PC-3 (cell line): ENCODE measurements around the gene ATF6B. TPM values are rescaled to one million over a fixed set of nuclear protein-coding genes. Genes with fewer than 3 reads are reported as not detected.

Experiments used
- ATAC-seq: fragments of 200-7000 bp; cut with Tn5 transposase; 2 replicates; pipeline ENCODE4 v1.9.1; 2020; ENCODE audit warnings: mild to moderate bottlenecking, moderate library complexity
- BruUV-seq: library from RNA; stranded (reverse); fragments of 400-500 nt; replicated peaks from 2 replicates; lab custom pipeline; 2021; lab: Mats Ljungman, UMichigan
- CTCF ChIA-PET: fragments of 300-600 bp; sonication (Branson Sonifier 250); formaldehyde crosslinking; loops from one replicate; lab custom pipeline; 2022; ENCODE audit warnings: antibody characterized with exemption; lab: Charles Lee
- POLR2A ChIA-PET: fragments of 300-600 bp; sonication (Branson Sonifier 250); formaldehyde crosslinking; loops from one replicate; lab custom pipeline; 2022; ENCODE audit warnings: antibody characterized with exemption; ENCODE audit not compliant: unreplicated experiment; lab: Charles Lee
- DNase-seq: peaks from one replicate; pipeline ENCODE4 v3.0.0-alpha.2; 2015
- H2AFZ ChIP-seq: fragments of 300-600 bp; sonication (generic); 2 replicates; pipeline ENCODE4 v1.6.0; 2016; ENCODE audit warnings: antibody characterized with exemption, low read length
- H3F3A ChIP-seq: fragments of 300-600 bp; sonication (generic); one replicate; pipeline ENCODE4 v1.6.0; 2017; ENCODE audit warnings: antibody characterized with exemption, low read length, control low read depth, mild to moderate bottlenecking; ENCODE audit not compliant: unreplicated experiment
- H3K27ac ChIP-seq: fragments of 300-600 bp; sonication (generic); 2 replicates; pipeline ENCODE4 v1.5.1; 2016; ENCODE audit warnings: mild to moderate bottlenecking, low read length
- H3K27me3 ChIP-seq: fragments of 300-600 bp; sonication (generic); 2 replicates; pipeline ENCODE4 v1.6.1; 2016; ENCODE audit warnings: low read length, mixed read lengths
- H3K36me3 ChIP-seq: fragments of 300-600 bp; sonication (generic); 2 replicates; pipeline ENCODE4 v1.6.1; 2016; ENCODE audit warnings: low read depth, mixed run types, low read length, mixed read lengths
- H3K4me1 ChIP-seq: fragments of 300-600 bp; sonication (generic); 2 replicates; pipeline ENCODE4 v1.5.1; 2016; ENCODE audit warnings: low read length; ENCODE audit not compliant: insufficient read depth
- H3K4me2 ChIP-seq: fragments of 300-600 bp; sonication (generic); 2 replicates; pipeline ENCODE4 v1.6.0; 2016; ENCODE audit warnings: low read length
- H3K4me3 ChIP-seq: fragments of 300-600 bp; sonication (generic); 2 replicates; pipeline ENCODE4 v1.5.1; 2016; ENCODE audit warnings: mild to moderate bottlenecking, low read length, mixed read lengths
- H3K79me2 ChIP-seq: fragments of 300-600 bp; sonication (generic); 2 replicates; pipeline ENCODE4 v1.6.1; 2017; ENCODE audit warnings: low read length, mixed read lengths
- H3K9ac ChIP-seq: fragments of 300-600 bp; sonication (generic); 2 replicates; pipeline ENCODE4 v1.6.0; 2016; ENCODE audit warnings: mild to moderate bottlenecking, low read length
- H3K9me2 ChIP-seq: fragments of 300-600 bp; sonication (generic); replicated peaks from 2 replicates; pipeline ENCODE4 v1.6.1; 2016; ENCODE audit warnings: mixed run types, low read length, mixed read lengths
- H3K9me3 ChIP-seq: fragments of 300-600 bp; sonication (generic); 2 replicates; pipeline ENCODE4 v1.6.1; 2016; ENCODE audit warnings: low read length, mixed read lengths
- H4K20me1 ChIP-seq: fragments of 300-600 bp; sonication (generic); 2 replicates; pipeline ENCODE4 v1.6.1; 2016; ENCODE audit warnings: low read length, mixed read lengths
- EZH2 ChIP-seq: fragments of 300-600 bp; sonication (generic); IDR thresholded peaks from one replicate; pipeline ENCODE4 v1.6.1; 2017; ENCODE audit warnings: antibody characterized with exemption, mild to moderate bottlenecking, low read length; ENCODE audit not compliant: unreplicated experiment
- EZH2phosphoT487 ChIP-seq: fragments of 300-600 bp; sonication (generic); IDR thresholded peaks from 2 replicates; pipeline ENCODE4 v1.6.1; 2018; ENCODE audit warnings: mild to moderate bottlenecking, antibody characterized with exemption, low read length, borderline replicate concordance
- intact Hi-C: fragments of 100-400 bp; cut with micrococcal nuclease; formaldehyde crosslinking; loops from 2 replicates; pipeline ENCODE4 v1.9.0; 2023
- total RNA-seq: library from RNA; depleted of rRNA; stranded (reverse); fragments of >200 nt; gene quantifications from 2 replicates; pipeline ENCODE4 v1.2.3, GENCODE V29; 2014
- TF ChIP-seq, protein P1 (sequence below): fragments of 300-600 bp; sonication (generic); conservative IDR thresholded peaks from 2 replicates; pipeline ENCODE4 v1.5.1; 2017; ENCODE audit warnings: antibody characterized with exemption, low read depth, mild to moderate bottlenecking, low read length

Gene ATF6B
- total RNA-seq, 1 experiment from 2014 or later, result 33.4 TPM

- Histone ChIP-seq H3K27ac (peak overlapping the region; percentile 73), H2AFZ (no peak overlapping the region), H3K36me3 (no peaks in the 10 kb centered on the region), H4K20me1 (no peaks in the 10 kb centered on the region), H3K27me3 (no peaks in the 10 kb centered on the region), H3F3A (no peaks in the 10 kb centered on the region), H3K79me2 (no peaks in the 10 kb centered on the region), H3K9me2 (no peaks in the 10 kb centered on the region), H3K9me3 (no peaks in the 10 kb centered on the region), H3K4me1 (peaks cover 64% of the 10 kb centered on the region), H3K4me3 (no peak overlapping the region), H3K9ac (no peak overlapping the region), H3K4me2 (peak overlapping the region; percentile 71)
- ChIA-PET POLR2A (interaction anchor here (0.8 kb wide), 1 partner anchor 889 kb away, joined by 3 read pairs; no protein-coding TSS in a partner anchor), CTCF (interaction anchor here (0.6 kb wide), 1 partner anchor 618 kb away, joined by 4 read pairs; no protein-coding TSS in a partner anchor)
- no peak for DNase-seq
- intact Hi-C loops, result loop anchor here (10.0 kb wide), 1 partner anchor 108 kb away; the partner anchor contains the start of gene DXO
- TF ChIP-seq EZH2phosphoT487, result no peak
- TF ChIP-seq EZH2, result no peak
- TF ChIP-seq, protein P1, sequence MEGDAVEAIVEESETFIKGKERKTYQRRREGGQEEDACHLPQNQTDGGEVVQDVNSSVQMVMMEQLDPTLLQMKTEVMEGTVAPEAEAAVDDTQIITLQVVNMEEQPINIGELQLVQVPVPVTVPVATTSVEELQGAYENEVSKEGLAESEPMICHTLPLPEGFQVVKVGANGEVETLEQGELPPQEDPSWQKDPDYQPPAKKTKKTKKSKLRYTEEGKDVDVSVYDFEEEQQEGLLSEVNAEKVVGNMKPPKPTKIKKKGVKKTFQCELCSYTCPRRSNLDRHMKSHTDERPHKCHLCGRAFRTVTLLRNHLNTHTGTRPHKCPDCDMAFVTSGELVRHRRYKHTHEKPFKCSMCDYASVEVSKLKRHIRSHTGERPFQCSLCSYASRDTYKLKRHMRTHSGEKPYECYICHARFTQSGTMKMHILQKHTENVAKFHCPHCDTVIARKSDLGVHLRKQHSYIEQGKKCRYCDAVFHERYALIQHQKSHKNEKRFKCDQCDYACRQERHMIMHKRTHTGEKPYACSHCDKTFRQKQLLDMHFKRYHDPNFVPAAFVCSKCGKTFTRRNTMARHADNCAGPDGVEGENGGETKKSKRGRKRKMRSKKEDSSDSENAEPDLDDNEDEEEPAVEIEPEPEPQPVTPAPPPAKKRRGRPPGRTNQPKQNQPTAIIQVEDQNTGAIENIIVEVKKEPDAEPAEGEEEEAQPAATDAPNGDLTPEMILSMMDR, result no peak
- no TSS peak for BruUV-seq
- no peak for ATAC-seq
Observed at GRCh38 chr6:32082478-32082877, 45.6 kb downstream of the ATF6B start.

- intact Hi-C loops, result loop anchor here (10.0 kb wide), 1 partner anchor 107 kb away; the partner anchor contains the start of gene DXO
- H3K9ac ChIP-seq, result no peak overlapping the region
- POLR2A ChIA-PET, result interaction anchor here (0.6 kb wide), 2 partner anchors 11 to 33 kb away, joined by 6 to 16 read pairs; no protein-coding TSS in a partner anchor
- BruUV-seq, result no TSS peak
- 0 out of 2 replicates have a peak overlapping the region, but pooled peaks have one; percentile 73 for H3K27ac ChIP-seq
- ATAC-seq, result peak; percentile 53
- H3K79me2 ChIP-seq, result no peaks in the 10 kb centered on the region
- H3K4me3 ChIP-seq, result no peak overlapping the region
- TF ChIP-seq, protein P1, result no peak
- H4K20me1 ChIP-seq, result no peaks in the 10 kb centered on the region
- peak overlapping the region; percentile 28 for H3K4me2 ChIP-seq
- no peaks in the 10 kb centered on the region for H3K27me3 ChIP-seq
- H3F3A ChIP-seq, result no peaks in the 10 kb centered on the region
- no peaks in the 10 kb centered on the region for H3K36me3 ChIP-seq
- no peaks in the 10 kb centered on the region for H3K9me3 ChIP-seq
- CTCF ChIA-PET, result no interaction called here
- DNase-seq, result peak; percentile 74
- H3K9me2 ChIP-seq, result no peaks in the 10 kb centered on the region
- peaks cover 54% of the 10 kb centered on the region for H3K4me1 ChIP-seq
- H2AFZ ChIP-seq, result peak overlapping the region; percentile 42
Observed at GRCh38 chr6:32081168-32081990, 46.7 kb downstream of the ATF6B start.
